MM.1S (cell line): Measurements from ENCODE around the gene SRP19.

ENCODE experiments used
- CTCF ChIP-seq: fragments of 300-600 bp; sonication (generic); IDR thresholded peaks from 2 replicates; pipeline ENCODE4 v1.5.1; 2016; ENCODE audit warnings: antibody characterized with exemption, low read length, mixed read lengths
- EZH2phosphoT487 ChIP-seq: fragments of 300-600 bp; sonication (generic); IDR thresholded peaks from 2 replicates; pipeline ENCODE4 v1.6.1; 2018; ENCODE audit warnings: antibody characterized with exemption, low read length

DNA sequence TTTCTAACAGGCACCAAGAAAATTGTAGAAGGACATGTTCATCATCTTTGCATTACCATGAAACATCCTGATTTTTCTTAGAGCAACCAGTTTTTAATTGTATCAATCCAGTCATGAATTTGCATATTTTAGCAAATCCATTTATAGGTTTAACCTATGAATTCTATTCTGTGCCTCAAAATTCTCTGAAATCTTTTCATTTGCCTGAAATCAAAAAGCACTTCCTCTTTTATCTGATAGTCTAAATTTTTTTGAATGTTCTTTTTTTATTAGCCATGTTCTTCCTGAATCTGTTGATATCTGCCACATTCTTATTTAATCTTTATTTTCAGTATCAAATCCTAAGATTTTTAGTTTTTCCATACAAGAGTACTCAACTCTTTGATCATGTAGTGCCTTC, 36.9 kb upstream of the SRP19 start:
- TF ChIP-seq CTCF (no peak), EZH2phosphoT487 (no peak)
